ENCODE measurements around the gene CASP7. TPM values are rescaled to one million over a fixed set of nuclear protein-coding genes. Genes with fewer than 3 reads are reported as not detected.
"Not testable (repeated sequence)": the region's sequence is repeated elsewhere in the genome, so short reads cannot be mapped to it uniquely, and the experiment has no call there.

Gene CASP7
- total RNA-seq, 1 donor from 2014 or later, result 11.6 TPM

DNA sequence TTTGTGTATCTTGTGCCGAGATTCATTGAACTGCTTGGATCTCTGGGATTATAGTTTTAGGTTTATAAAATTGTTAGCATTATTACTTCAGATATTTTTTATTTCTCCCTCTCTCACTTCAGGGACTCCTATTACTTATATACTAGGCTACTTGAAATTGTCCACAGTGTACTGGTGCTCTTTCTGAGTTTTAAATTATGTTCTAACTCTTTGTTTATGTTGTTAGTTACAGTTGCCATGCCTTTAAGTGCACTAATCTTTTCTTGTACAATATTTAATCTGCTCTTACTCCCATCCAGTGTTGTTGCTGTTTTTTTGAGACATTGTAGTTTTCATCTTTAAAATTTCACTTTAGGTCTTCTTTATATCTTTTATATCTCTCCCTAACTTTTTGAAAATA lies 84.9 kb downstream of the CASP7 start:
- DNase-seq (ENCODE audit: low spot score, unreplicated experiment), result no peak
- H3K27me3 Mint-ChIP-seq, result peaks cover 5% of the 10 kb centered on the region
- peaks cover 23% of the 10 kb centered on the region for H3K4me1 Mint-ChIP-seq (ENCODE audit: low read depth)
- H3K36me3 Mint-ChIP-seq (ENCODE audit: insufficient read depth), result peaks cover 6% of the 10 kb centered on the region
- H3K27ac Mint-ChIP-seq, result no peak overlapping the region
- no peak overlapping the region for H3K4me3 Mint-ChIP-seq (ENCODE audit: low read depth)
- H3K9me3 Mint-ChIP-seq (ENCODE audit: low read depth), result peaks cover 14% of the 10 kb centered on the region
- TF ChIP-seq, protein P1, sequence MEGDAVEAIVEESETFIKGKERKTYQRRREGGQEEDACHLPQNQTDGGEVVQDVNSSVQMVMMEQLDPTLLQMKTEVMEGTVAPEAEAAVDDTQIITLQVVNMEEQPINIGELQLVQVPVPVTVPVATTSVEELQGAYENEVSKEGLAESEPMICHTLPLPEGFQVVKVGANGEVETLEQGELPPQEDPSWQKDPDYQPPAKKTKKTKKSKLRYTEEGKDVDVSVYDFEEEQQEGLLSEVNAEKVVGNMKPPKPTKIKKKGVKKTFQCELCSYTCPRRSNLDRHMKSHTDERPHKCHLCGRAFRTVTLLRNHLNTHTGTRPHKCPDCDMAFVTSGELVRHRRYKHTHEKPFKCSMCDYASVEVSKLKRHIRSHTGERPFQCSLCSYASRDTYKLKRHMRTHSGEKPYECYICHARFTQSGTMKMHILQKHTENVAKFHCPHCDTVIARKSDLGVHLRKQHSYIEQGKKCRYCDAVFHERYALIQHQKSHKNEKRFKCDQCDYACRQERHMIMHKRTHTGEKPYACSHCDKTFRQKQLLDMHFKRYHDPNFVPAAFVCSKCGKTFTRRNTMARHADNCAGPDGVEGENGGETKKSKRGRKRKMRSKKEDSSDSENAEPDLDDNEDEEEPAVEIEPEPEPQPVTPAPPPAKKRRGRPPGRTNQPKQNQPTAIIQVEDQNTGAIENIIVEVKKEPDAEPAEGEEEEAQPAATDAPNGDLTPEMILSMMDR (IDR thresholded peaks at IDR 0.05; ENCODE audit: unreplicated experiment), result no peak

- peaks cover 6% of the 10 kb centered on the region for H3K36me3 Mint-ChIP-seq (ENCODE audit: insufficient read depth)
- H3K27ac Mint-ChIP-seq, result no peak overlapping the region
- peaks cover 14% of the 10 kb centered on the region for H3K27me3 Mint-ChIP-seq
- DNase-seq (ENCODE audit: low spot score, unreplicated experiment), result no peak
- TF ChIP-seq, protein P1 (IDR thresholded peaks at IDR 0.05; ENCODE audit: unreplicated experiment), result no peak
- H3K4me3 Mint-ChIP-seq (ENCODE audit: low read depth), result no peak overlapping the region
- H3K4me1 Mint-ChIP-seq (ENCODE audit: low read depth), result peaks cover 28% of the 10 kb centered on the region
- H3K9me3 Mint-ChIP-seq (ENCODE audit: low read depth), result peaks cover 14% of the 10 kb centered on the region
Observed at GRCh38 chr10:113765910-113766309, 86.2 kb downstream of the CASP7 start.

- H3K9me3 Mint-ChIP-seq (ENCODE audit: low read depth), result peaks cover 14% of the 10 kb centered on the region
- peaks cover 17% of the 10 kb centered on the region for H3K27me3 Mint-ChIP-seq
- H3K36me3 Mint-ChIP-seq (ENCODE audit: insufficient read depth), result peaks cover 6% of the 10 kb centered on the region
- TF ChIP-seq, protein P1 (IDR thresholded peaks at IDR 0.05; ENCODE audit: unreplicated experiment), result no peak
- H3K4me3 Mint-ChIP-seq (ENCODE audit: low read depth), result no peak overlapping the region
- H3K27ac Mint-ChIP-seq, result no peak overlapping the region
- peaks cover 33% of the 10 kb centered on the region for H3K4me1 Mint-ChIP-seq (ENCODE audit: low read depth)
- no peak for DNase-seq (ENCODE audit: low spot score, unreplicated experiment)
Observed at GRCh38 chr10:113767222-113767621, 87.5 kb downstream of the CASP7 start.

GRCh38 chr10:113770346-113770745 lies 90.6 kb downstream of the CASP7 start:
- peaks cover 27% of the 10 kb centered on the region for H3K4me1 Mint-ChIP-seq (ENCODE audit: low read depth)
- TF ChIP-seq, protein P1 (IDR thresholded peaks at IDR 0.05; ENCODE audit: unreplicated experiment), result no peak
- H3K27ac Mint-ChIP-seq, result no peak overlapping the region
- no peak overlapping the region for H3K4me3 Mint-ChIP-seq (ENCODE audit: low read depth)
- no peaks in the 10 kb centered on the region for H3K9me3 Mint-ChIP-seq (ENCODE audit: low read depth)
- no peak for DNase-seq (ENCODE audit: low spot score, unreplicated experiment)
- peaks cover 18% of the 10 kb centered on the region for H3K27me3 Mint-ChIP-seq
- no peaks in the 10 kb centered on the region for H3K36me3 Mint-ChIP-seq (ENCODE audit: insufficient read depth)

GRCh38 chr10:113771131-113771530 lies 91.4 kb downstream of the CASP7 start:
- DNase-seq (ENCODE audit: low spot score, unreplicated experiment); H3K27ac Mint-ChIP-seq; H3K36me3 Mint-ChIP-seq (ENCODE audit: insufficient read depth); H3K4me3 Mint-ChIP-seq (ENCODE audit: low read depth); H3K9me3 Mint-ChIP-seq (ENCODE audit: low read depth): not testable (repeated sequence)
- Mint-ChIP-seq H3K4me1 (ENCODE audit: low read depth) (peaks cover 23% of the 10 kb centered on the region), H3K27me3 (peaks cover 20% of the 10 kb centered on the region)

- no peak for DNase-seq (ENCODE audit: low spot score, unreplicated experiment)
- Mint-ChIP-seq H3K4me3 (ENCODE audit: low read depth) (no peak overlapping the region), H3K9me3 (ENCODE audit: low read depth) (no peaks in the 10 kb centered on the region), H3K36me3 (ENCODE audit: insufficient read depth) (no peaks in the 10 kb centered on the region), H3K27me3 (peaks cover 11% of the 10 kb centered on the region), H3K27ac (no peak overlapping the region), H3K4me1 (ENCODE audit: low read depth) (peaks cover 8% of the 10 kb centered on the region)
- TF ChIP-seq, protein P1 (IDR thresholded peaks at IDR 0.05; ENCODE audit: unreplicated experiment), result peak; percentile 30
Observed at GRCh38 chr10:113775686-113776294, 96.1 kb downstream of the CASP7 start.

Measured in progenitor cell of endocrine pancreas (in vitro differentiated cells).